Astrocyte (in vitro differentiated cells and primary cell): ENCODE results near the gene IL1R1. TPM values are rescaled to one million over a fixed set of nuclear protein-coding genes. Genes with fewer than 3 reads are reported as not detected.

Source experiments
- DNase-seq: peaks from one replicate; pipeline ENCODE4 v3.0.0-alpha.2; 2010; ENCODE audit warnings: low read depth
- FAIRE-seq: peaks from 2 replicates; lab custom pipeline; 2011; peaks lifted over from hg19 to GRCh38; lab: Jason Lieb, UNC
- H2AFZ ChIP-seq: 2 replicates; pipeline ENCODE4 v1.6.0; 2012; ENCODE audit warnings: low read depth, low read length, inconsistent platforms
- H3K27ac ChIP-seq: 2 replicates; pipeline ENCODE4 v1.5.1; 2011; ENCODE audit warnings: low read depth, low read length, inconsistent platforms
- H3K27me3 ChIP-seq: 2 replicates; pipeline ENCODE4 v1.6.0; 2011; ENCODE audit warnings: low read length, inconsistent platforms; ENCODE audit not compliant: insufficient read depth
- H3K36me3 ChIP-seq: 2 replicates; pipeline ENCODE4 v1.5.1; 2011; ENCODE audit warnings: low read length, inconsistent platforms; ENCODE audit not compliant: insufficient read depth
- H3K4me1 ChIP-seq: 2 replicates; pipeline ENCODE4 v1.5.1; 2011; ENCODE audit warnings: low read length, inconsistent platforms; ENCODE audit not compliant: insufficient read depth
- H3K4me2 ChIP-seq: 2 replicates; pipeline ENCODE4 v1.6.0; 2012; ENCODE audit warnings: low read length, inconsistent platforms
- H3K4me3 ChIP-seq: 2 replicates; pipeline ENCODE4 v1.5.1; 2011; ENCODE audit warnings: low read depth, mild to moderate bottlenecking, low read length, inconsistent platforms; ENCODE audit not compliant: insufficient read depth
- H3K79me2 ChIP-seq: 2 replicates; pipeline ENCODE4 v1.6.0; 2012; ENCODE audit warnings: mild to moderate bottlenecking, low read length, inconsistent platforms; ENCODE audit not compliant: insufficient read depth
- H3K9ac ChIP-seq: 2 replicates; pipeline ENCODE4 v1.6.0; 2012; ENCODE audit warnings: mild to moderate bottlenecking, low read length, inconsistent platforms
- H3K9me3 ChIP-seq: 2 replicates; pipeline ENCODE4 v1.5.1; 2012; ENCODE audit warnings: low read depth, mild to moderate bottlenecking, low read length, inconsistent platforms; ENCODE audit not compliant: insufficient read depth
- H4K20me1 ChIP-seq: 2 replicates; pipeline ENCODE4 v1.6.0; 2012; ENCODE audit warnings: low read length, inconsistent platforms; ENCODE audit not compliant: insufficient read depth
- H3K27ac Mint-ChIP-seq: one replicate; pipeline ENCODE4 v1.8.0; 2021; ENCODE audit warnings: mild to moderate bottlenecking, mixed read lengths; ENCODE audit not compliant: unreplicated experiment
- H3K27me3 Mint-ChIP-seq: one replicate; pipeline ENCODE4 v1.8.0; 2021; ENCODE audit warnings: low read depth, mixed read lengths; ENCODE audit not compliant: unreplicated experiment
- H3K36me3 Mint-ChIP-seq: one replicate; pipeline ENCODE4 v1.8.0; 2021; ENCODE audit warnings: low read depth, mixed read lengths; ENCODE audit not compliant: unreplicated experiment
- H3K4me1 Mint-ChIP-seq: one replicate; pipeline ENCODE4 v1.8.0; 2021; ENCODE audit warnings: low read depth, mixed read lengths; ENCODE audit not compliant: unreplicated experiment
- H3K4me3 Mint-ChIP-seq: one replicate; pipeline ENCODE4 v1.8.0; 2021; ENCODE audit warnings: mild to moderate bottlenecking, moderate library complexity, mixed read lengths; ENCODE audit not compliant: unreplicated experiment
- H3K9me3 Mint-ChIP-seq: one replicate; pipeline ENCODE4 v1.8.0; 2021; ENCODE audit warnings: mild to moderate bottlenecking, mixed read lengths; ENCODE audit not compliant: unreplicated experiment
- EZH2 ChIP-seq: IDR thresholded peaks from 2 replicates; pipeline ENCODE4 v1.6.1; 2012; ENCODE audit warnings: mild to moderate bottlenecking, low read length, inconsistent platforms; ENCODE audit not compliant: insufficient read depth
- total RNA-seq: library from RNA; stranded (reverse); gene quantifications from 2 replicates; pipeline ENCODE4 v1.2.1, GENCODE V29; 2021
- TF ChIP-seq, protein P1 (sequence below): IDR thresholded peaks from 2 replicates; pipeline ENCODE4 v1.5.1; 2011; ENCODE audit warnings: low read depth, mild to moderate bottlenecking, inconsistent platforms, low read length, moderate library complexity; ENCODE audit not compliant: insufficient read depth

IL1R1 gene
- total RNA-seq, 1 donor from 2014 or later, result 7.5 TPM

DNA sequence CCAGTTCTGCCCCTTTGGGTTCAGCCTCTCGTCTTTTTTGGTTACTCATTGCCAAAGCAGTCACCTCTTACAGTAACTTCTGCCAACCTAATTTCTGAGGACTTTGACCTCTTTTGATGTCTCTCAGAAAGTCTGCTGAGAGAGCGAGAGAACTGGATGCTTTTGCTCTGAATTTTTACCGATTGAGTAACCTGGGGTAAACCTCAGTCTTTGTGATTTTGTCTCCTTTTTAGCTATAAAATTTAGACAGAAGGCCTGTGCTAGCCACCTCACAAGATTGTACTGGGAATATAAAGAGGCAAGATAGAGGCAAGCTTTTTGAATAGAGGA lies 34.8 kb upstream of the IL1R1 start:
- Mint-ChIP-seq H3K4me1 (peaks cover 22% of the 10 kb centered on the region), H3K9me3 (no peaks in the 10 kb centered on the region)
- FAIRE-seq, result no peak

DNA sequence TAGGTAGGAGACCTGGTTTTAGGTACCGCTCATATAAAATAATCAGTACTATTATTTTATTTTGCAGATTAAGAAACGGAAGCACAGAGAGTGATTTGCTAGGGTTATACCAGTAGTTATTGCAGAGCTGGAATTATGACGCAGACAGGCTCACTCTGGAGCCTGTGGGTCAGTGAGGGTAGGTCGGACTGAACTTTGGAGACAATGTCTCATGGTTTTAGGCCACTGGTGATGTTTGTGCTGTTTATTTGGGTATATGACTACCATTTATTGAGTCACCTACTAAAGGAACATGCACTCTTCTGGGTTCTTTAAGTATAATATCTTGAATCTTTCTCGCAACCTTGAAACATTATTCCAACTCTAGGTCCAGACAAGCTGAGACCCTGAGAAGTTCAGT lies 33.5 kb upstream of the IL1R1 start:
- no peaks in the 10 kb centered on the region for H4K20me1 ChIP-seq
- Mint-ChIP-seq H3K4me1 (peaks cover 30% of the 10 kb centered on the region), H3K27ac (no peak overlapping the region)

More for the DNA sequence above, 34.8 kb upstream of the IL1R1 start:
- Mint-ChIP-seq H3K4me3 (no peak overlapping the region), H3K27ac (no peak overlapping the region), H3K27me3 (no peaks in the 10 kb centered on the region), H3K36me3 (no peaks in the 10 kb centered on the region)
- Histone ChIP-seq H3K4me3 (no peak overlapping the region), H3K9ac (no peak overlapping the region), H2AFZ (no peak overlapping the region), H3K4me1 (peaks cover 20% of the 10 kb centered on the region), H3K79me2 (no peaks in the 10 kb centered on the region), H4K20me1 (no peaks in the 10 kb centered on the region), H3K27ac (no peak overlapping the region), H3K36me3 (no peaks in the 10 kb centered on the region), H3K4me2 (no peak overlapping the region), H3K27me3 (no peaks in the 10 kb centered on the region), H3K9me3 (no peaks in the 10 kb centered on the region)
- DNase-seq, result peak; percentile 80
- TF ChIP-seq, protein P1, sequence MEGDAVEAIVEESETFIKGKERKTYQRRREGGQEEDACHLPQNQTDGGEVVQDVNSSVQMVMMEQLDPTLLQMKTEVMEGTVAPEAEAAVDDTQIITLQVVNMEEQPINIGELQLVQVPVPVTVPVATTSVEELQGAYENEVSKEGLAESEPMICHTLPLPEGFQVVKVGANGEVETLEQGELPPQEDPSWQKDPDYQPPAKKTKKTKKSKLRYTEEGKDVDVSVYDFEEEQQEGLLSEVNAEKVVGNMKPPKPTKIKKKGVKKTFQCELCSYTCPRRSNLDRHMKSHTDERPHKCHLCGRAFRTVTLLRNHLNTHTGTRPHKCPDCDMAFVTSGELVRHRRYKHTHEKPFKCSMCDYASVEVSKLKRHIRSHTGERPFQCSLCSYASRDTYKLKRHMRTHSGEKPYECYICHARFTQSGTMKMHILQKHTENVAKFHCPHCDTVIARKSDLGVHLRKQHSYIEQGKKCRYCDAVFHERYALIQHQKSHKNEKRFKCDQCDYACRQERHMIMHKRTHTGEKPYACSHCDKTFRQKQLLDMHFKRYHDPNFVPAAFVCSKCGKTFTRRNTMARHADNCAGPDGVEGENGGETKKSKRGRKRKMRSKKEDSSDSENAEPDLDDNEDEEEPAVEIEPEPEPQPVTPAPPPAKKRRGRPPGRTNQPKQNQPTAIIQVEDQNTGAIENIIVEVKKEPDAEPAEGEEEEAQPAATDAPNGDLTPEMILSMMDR, result no peak
- TF ChIP-seq EZH2, result no peak

DNA sequence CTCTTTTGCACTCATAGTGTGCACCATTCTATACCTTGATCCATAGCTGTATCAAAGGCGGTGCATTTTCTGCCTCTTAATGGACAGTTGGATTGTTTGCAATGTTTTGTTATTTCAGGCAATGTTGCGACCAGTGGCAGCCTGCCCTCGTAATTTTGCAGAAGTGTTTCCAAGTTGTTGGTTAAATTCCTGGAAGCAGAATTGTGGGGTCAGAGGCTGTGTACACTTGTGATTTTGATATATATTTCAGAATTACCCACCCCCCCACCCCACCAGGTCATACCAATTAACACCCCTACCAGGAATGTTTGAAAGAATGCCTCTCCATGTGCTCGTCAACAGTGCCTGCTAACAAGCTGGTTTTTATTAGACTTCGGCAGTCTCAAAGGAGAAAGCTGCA lies 32.4 kb upstream of the IL1R1 start:
- H3K4me1 ChIP-seq, result peaks cover 33% of the 10 kb centered on the region
- no peak for TF ChIP-seq EZH2
- TF ChIP-seq, protein P1, result no peak
- Mint-ChIP-seq H3K4me1 (peaks cover 42% of the 10 kb centered on the region), H3K36me3 (no peaks in the 10 kb centered on the region), H3K27me3 (no peaks in the 10 kb centered on the region), H3K4me3 (no peak overlapping the region), H3K27ac (no peak overlapping the region), H3K9me3 (no peaks in the 10 kb centered on the region)
- H3K27me3 ChIP-seq, result no peaks in the 10 kb centered on the region
- H3K27ac ChIP-seq, result no peak overlapping the region
- H3K9me3 ChIP-seq, result no peaks in the 10 kb centered on the region
- H3K4me2 ChIP-seq, result no peak overlapping the region
- H3K36me3 ChIP-seq, result no peaks in the 10 kb centered on the region
- no peak for FAIRE-seq
- H3K4me3 ChIP-seq, result no peak overlapping the region
- H4K20me1 ChIP-seq, result no peaks in the 10 kb centered on the region
- no peak overlapping the region for H2AFZ ChIP-seq
- no peak overlapping the region for H3K9ac ChIP-seq
- H3K79me2 ChIP-seq, result no peaks in the 10 kb centered on the region
- DNase-seq, result no peak

More for the DNA sequence above, 33.5 kb upstream of the IL1R1 start:
- DNase-seq (no peak), FAIRE-seq (no peak)
- Histone ChIP-seq H3K9ac (no peak overlapping the region), H3K9me3 (no peaks in the 10 kb centered on the region), H3K4me1 (peaks cover 32% of the 10 kb centered on the region), H3K4me3 (no peak overlapping the region), H3K27ac (no peak overlapping the region), H3K27me3 (no peaks in the 10 kb centered on the region), H3K36me3 (no peaks in the 10 kb centered on the region), H2AFZ (no peak overlapping the region), H3K79me2 (no peaks in the 10 kb centered on the region), H3K4me2 (no peak overlapping the region)
- H3K4me3 Mint-ChIP-seq, result no peak overlapping the region
- H3K27me3 Mint-ChIP-seq, result no peaks in the 10 kb centered on the region
- H3K9me3 Mint-ChIP-seq, result no peaks in the 10 kb centered on the region
- H3K36me3 Mint-ChIP-seq, result no peaks in the 10 kb centered on the region
- TF ChIP-seq EZH2, result no peak
- TF ChIP-seq, protein P1, result no peak
